GM21737 (cell line): ENCODE data around the gene LPP.

ENCODE experiments used
- ATAC-seq: cut with Tn5 transposase; IDR thresholded peaks from one replicate; pipeline ENCODE4 v1.9.1; 2021; ENCODE audit warnings: mild to moderate bottlenecking, moderate library complexity; ENCODE audit not compliant: unreplicated experiment

The LPP gene

GRCh38 chr3:188168648-188169047 lies 14.7 kb downstream of the LPP start:
- ATAC-seq = no peak

- no peak for ATAC-seq
These were observed 16.0 kb downstream of the LPP start for GRCh38 chr3:188169830-188170455.

GRCh38 chr3:188170461-188171459 lies 16.8 kb downstream of the LPP start:
- no peak for ATAC-seq

- ATAC-seq = no peak
These were observed 17.9 kb downstream of the LPP start for GRCh38 chr3:188171682-188172467.

GRCh38 chr3:188174317-188175044 lies 20.5 kb downstream of the LPP start:
- ATAC-seq = no peak

GRCh38 chr3:188176476-188176875 lies 22.5 kb downstream of the LPP start:
- ATAC-seq = no peak

GRCh38 chr3:188176884-188177283 lies 22.9 kb downstream of the LPP start:
- no peak for ATAC-seq

- no peak for ATAC-seq
These were observed 23.8 kb downstream of the LPP start for GRCh38 chr3:188177721-188178120.

GRCh38 chr3:188178293-188178936 lies 24.5 kb downstream of the LPP start:
- no peak for ATAC-seq

- no peak for ATAC-seq
These were observed 25.3 kb downstream of the LPP start for GRCh38 chr3:188179006-188179966.

GRCh38 chr3:188180114-188180513 lies 26.2 kb downstream of the LPP start:
- no peak for ATAC-seq

- no peak for ATAC-seq
These were observed 29.5 kb downstream of the LPP start for GRCh38 chr3:188183452-188183851.

GRCh38 chr3:188184160-188184559 lies 30.2 kb downstream of the LPP start:
- no peak for ATAC-seq

- ATAC-seq = no peak
These were observed 30.7 kb downstream of the LPP start for GRCh38 chr3:188184649-188185048.

GRCh38 chr3:188185717-188186251 lies 31.8 kb downstream of the LPP start:
- ATAC-seq = no peak

- ATAC-seq = no peak
These were observed 33.1 kb downstream of the LPP start for GRCh38 chr3:188187053-188187452.

GRCh38 chr3:188188911-188189310 lies 35.0 kb downstream of the LPP start:
- ATAC-seq = no peak

GRCh38 chr3:188191460-188191859 lies 37.5 kb downstream of the LPP start:
- no peak for ATAC-seq

GRCh38 chr3:188192034-188192433 lies 38.1 kb downstream of the LPP start:
- ATAC-seq = no peak
